Activated naive CD8-positive, alpha-beta T cell treated with anti-CD3 and anti-CD28 coated beads, Interleukin-2, amount 10 ng/mL, durations not matched to agents 7 days and 5 days (primary cell): ENCODE data around the gene JAG2. TPM values are rescaled to one million over a fixed set of nuclear protein-coding genes. Genes with fewer than 3 reads are reported as not detected.
A peak's percentile ranks its signal among the peaks of the same experiment; 100 is the strongest.

Source experiments
- ATAC-seq: fragments of 150-1000 bp; cut with Tn5 transposase; one replicate; pipeline ENCODE4 v1.10.0; 2021; ENCODE audit warnings: low read depth, moderate library complexity
- POLR2A ChIA-PET: fragments of 350-600 bp; sonication (Branson Sonifier 250); formaldehyde crosslinking; loops from one replicate; lab custom pipeline; 2021; ENCODE audit warnings: antibody characterized with exemption; lab: Charles Lee
- DNase-seq: peaks from one replicate; pipeline ENCODE4 v3.0.0; 2021
- H3K27ac Mint-ChIP-seq: one replicate; pipeline ENCODE4 v1.8.0; 2022; ENCODE audit warnings: mild to moderate bottlenecking, mixed read lengths
- H3K27me3 Mint-ChIP-seq: one replicate; pipeline ENCODE4 v1.8.0; 2022; ENCODE audit warnings: mild to moderate bottlenecking, moderate library complexity, mixed read lengths
- H3K36me3 Mint-ChIP-seq: one replicate; pipeline ENCODE4 v1.8.0; 2021; ENCODE audit warnings: mild to moderate bottlenecking, mixed read lengths
- H3K4me1 Mint-ChIP-seq: one replicate; pipeline ENCODE4 v1.8.0; 2021; ENCODE audit warnings: mixed read lengths
- H3K4me3 Mint-ChIP-seq: one replicate; pipeline ENCODE4 v1.8.0; 2022; ENCODE audit warnings: mild to moderate bottlenecking, moderate library complexity, mixed read lengths
- H3K9me3 Mint-ChIP-seq: one replicate; pipeline ENCODE4 v1.8.0; 2021; ENCODE audit warnings: mixed read lengths
- microRNA-seq: library from miRNA; unstranded; fragments of <30 nt; microRNA quantifications from one replicate; pipeline ENCODE4 v1.2.0, GENCODE V29; 2022
- total RNA-seq, 2 experiments: library from RNA; stranded (reverse); gene quantifications; one replicate each; pipeline ENCODE4 v1.2.3, GENCODE V29; 2021

JAG2 gene
- total RNA-seq, 2 experiments from 2014 or later = 1.8 to 3.2 TPM

GRCh38 chr14:105091517-105092170, 76.9 kb downstream of the JAG2 start:
- Mint-ChIP-seq H3K27me3 (peaks cover 6% of the 10 kb centered on the region), H3K36me3 (no peaks in the 10 kb centered on the region), H3K4me1 (peaks cover 19% of the 10 kb centered on the region), H3K9me3 (no peaks in the 10 kb centered on the region), H3K27ac (no peak overlapping the region), H3K4me3 (no peak overlapping the region)
- no peak for ATAC-seq
- peak; percentile 48 for DNase-seq
- POLR2A ChIA-PET = interaction anchor here (1.4 to 2.1 kb wide), 2 partner anchors 26 to 260 kb away, joined by 5 read pairs; partner anchors contain the start of gene GPR132

- H3K27me3 Mint-ChIP-seq = peaks cover 6% of the 10 kb centered on the region
- H3K4me3 Mint-ChIP-seq = no peak overlapping the region
- ATAC-seq (no peak), DNase-seq (no peak)
- no peaks in the 10 kb centered on the region for H3K9me3 Mint-ChIP-seq
- H3K27ac Mint-ChIP-seq = no peak overlapping the region
- no peaks in the 10 kb centered on the region for H3K36me3 Mint-ChIP-seq
- H3K4me1 Mint-ChIP-seq = peaks cover 23% of the 10 kb centered on the region
- POLR2A ChIA-PET = interaction anchor here (0.6 to 2.1 kb wide), 4 partner anchors 26 to 261 kb away, joined by 4 to 7 read pairs (median 5); partner anchors contain the start of gene GPR132
Observed at GRCh38 chr14:105091054-105091516, 77.5 kb downstream of the JAG2 start.

Small RNA genes within 50 kb of the gene (microRNA-seq; reads per million reads assigned to microRNA genes)
- not detected for gene MIR6765

Other genes starting within 250 kb of the JAG2 start
- gene PLD4, start 243.9 kb downstream of the JAG2 start, total RNA-seq = under 1 TPM in 1 of 2 experiments, not detected in 1; 0.06 TPM
- under 1 TPM; 0.06 TPM for gene AHNAK2, start 190.4 kb downstream of the JAG2 start, total RNA-seq
- gene CLBA1, start 183.0 kb downstream of the JAG2 start, total RNA-seq = 1 to 10 TPM; 1.2 TPM
- 10 to 100 TPM; 51.7 to 53.3 TPM for gene CDCA4, start 147.7 kb downstream of the JAG2 start, total RNA-seq
- 10 to 100 TPM; 43.5 to 46.6 TPM for gene GPR132, start 103.3 kb downstream of the JAG2 start, total RNA-seq
- 10 to 100 TPM; 23.3 to 28.0 TPM for gene NUDT14, start 12.5 kb upstream of the JAG2 start, total RNA-seq
- gene BTBD6, start 79.8 kb upstream of the JAG2 start, total RNA-seq = 10 to 100 TPM; 49.6 to 51.3 TPM
- 10 to 100 TPM; 49.5 to 50.4 TPM for gene BRF1, start 132.2 kb upstream of the JAG2 start, total RNA-seq
- gene PACS2, start 146.0 kb upstream of the JAG2 start, total RNA-seq = 10 to 100 TPM; 51.6 to 54.7 TPM
- gene TEX22, start 229.8 kb upstream of the JAG2 start, total RNA-seq = 1 to 10 TPM; 6.4 to 6.9 TPM